Measurements from ENCODE around the gene PCNX1.

- TF ChIP-seq CTCF (IDR thresholded peaks at IDR 0.05) (no peak), POLR2A (IDR thresholded peaks at IDR 0.05) (no peak)
Observed at GRCh38 chr14:71141701-71142374, 234.6 kb downstream of the PCNX1 start.

Measured in adrenal gland (tissue), 5 donors.